ENCODE results near the gene RABGAP1. TPM values are rescaled to one million over a fixed set of nuclear protein-coding genes. Genes with fewer than 3 reads are reported as not detected.

The RABGAP1 gene
- polyA plus RNA-seq, 6 donors from 2014 or later: 27.6 to 37.9 (median 34.2) TPM

DNA sequence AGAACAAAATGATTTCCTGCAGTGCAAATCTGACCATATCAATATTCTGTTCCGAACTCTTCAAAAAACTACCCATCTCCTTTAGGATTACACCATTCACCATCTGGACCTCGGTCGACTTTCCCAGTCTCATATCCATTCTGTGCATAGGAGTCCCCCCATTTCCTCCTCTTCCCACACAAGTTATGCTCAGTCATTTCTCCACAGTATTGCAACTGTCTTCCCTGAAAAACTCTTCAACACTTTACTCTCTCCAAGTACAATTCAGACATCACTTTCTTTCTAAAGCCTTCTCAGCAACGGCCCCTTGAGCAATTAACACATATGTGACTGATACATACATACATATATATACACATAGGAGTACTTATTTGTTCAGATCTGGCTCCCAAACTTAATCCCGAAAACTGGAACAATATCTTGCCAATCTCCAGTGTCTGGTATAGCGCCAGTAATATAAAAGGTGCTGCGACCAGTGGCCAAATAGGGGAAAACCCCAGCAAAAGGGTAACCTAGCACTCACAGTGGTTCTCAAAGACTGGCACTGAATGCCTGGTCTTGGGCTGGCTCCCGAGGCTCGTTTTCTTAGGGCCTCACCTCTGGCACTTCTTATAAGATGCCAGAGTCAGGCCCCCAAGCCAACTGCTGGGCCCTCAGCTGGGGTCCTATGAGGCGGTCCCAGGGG is 10.1 kb upstream of the RABGAP1 start:
- H3K4me3 Mint-ChIP-seq: no peak overlapping the region
- H3K27ac Mint-ChIP-seq: no peak overlapping the region
- peaks cover 13 to 22% (median 15%) of the 10 kb centered on the region in 3 donors for H3K4me1 Mint-ChIP-seq
- DNase-seq: no peak
- no peaks in the 10 kb centered on the region for H3K36me3 Mint-ChIP-seq
- H3K27me3 Mint-ChIP-seq: no peaks in the 10 kb centered on the region
- ATAC-seq (ENCODE audit: low read depth in 2 of 2): peak; percentile 11
- H3K9me3 Mint-ChIP-seq: no peaks in the 10 kb centered on the region

DNA sequence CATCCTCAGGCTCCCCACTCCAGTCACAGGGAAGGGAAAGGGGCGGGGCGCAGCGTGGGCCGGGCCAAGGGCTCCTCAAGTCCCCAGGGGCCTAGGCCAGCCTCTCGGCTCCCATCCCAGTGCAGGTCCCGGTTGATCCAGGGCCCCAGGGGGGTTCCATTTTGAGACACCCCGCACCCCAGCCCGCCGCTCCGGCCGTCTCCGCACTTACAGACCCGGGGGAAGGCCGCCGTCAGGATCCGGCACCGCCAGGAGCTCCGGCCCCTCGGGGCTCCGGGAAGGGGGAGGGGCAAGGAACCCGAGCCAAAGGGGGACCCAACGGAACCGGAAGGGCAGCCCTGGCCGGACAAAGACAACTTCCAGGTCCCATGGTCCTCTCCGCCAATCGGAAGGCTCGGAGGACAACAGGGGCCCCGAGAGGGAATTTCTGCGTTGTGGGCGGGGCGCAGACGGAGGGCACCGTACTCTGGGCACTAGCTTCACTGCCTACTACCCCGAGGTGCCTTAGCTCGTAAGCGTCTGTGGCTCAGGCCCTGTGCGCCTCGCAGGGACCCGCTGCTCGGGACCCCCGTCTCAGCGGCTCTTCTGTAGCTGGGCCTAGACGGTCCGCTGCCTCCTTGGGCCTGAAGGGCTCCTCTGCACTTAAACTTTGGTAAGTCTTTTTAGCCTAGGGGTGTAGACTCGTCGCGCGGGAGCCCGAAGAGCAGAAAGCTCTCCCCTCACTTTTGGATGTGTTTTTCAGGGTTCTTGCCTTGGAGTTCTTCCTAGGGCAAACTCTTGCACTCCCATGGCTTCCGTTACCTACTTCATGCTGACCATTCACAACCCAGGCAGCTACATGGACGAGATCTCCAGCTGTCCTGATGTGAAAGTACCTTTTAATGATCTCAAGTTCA is 9.3 kb upstream of the RABGAP1 start, which contains the start of gene ZBTB26:
Gene ZBTB26, minus strand, starts transcription at position 287 of the 896 bp plus-strand sequence. CDS start 11,578 bp downstream, outside the sequence.
- peak within 1 kb of the TSS in 4 of 6 donors; percentile 73 to 98 (median 92) for H3K27ac Mint-ChIP-seq
- no peaks in the 10 kb centered on the region for H3K9me3 Mint-ChIP-seq
- peaks cover 13 to 22% (median 15%) of the 10 kb centered on the region in 3 donors for H3K4me1 Mint-ChIP-seq
- H3K36me3 Mint-ChIP-seq: no peaks in the 10 kb centered on the region
- ATAC-seq (ENCODE audit: low read depth in 2 of 2): peak; percentile 98
- H3K27me3 Mint-ChIP-seq: no peaks in the 10 kb centered on the region
- peak; percentile 86 for DNase-seq
- H3K4me3 Mint-ChIP-seq: peak within 1 kb of the TSS in 2 of 8 donors; percentile 97 to 98

DNA sequence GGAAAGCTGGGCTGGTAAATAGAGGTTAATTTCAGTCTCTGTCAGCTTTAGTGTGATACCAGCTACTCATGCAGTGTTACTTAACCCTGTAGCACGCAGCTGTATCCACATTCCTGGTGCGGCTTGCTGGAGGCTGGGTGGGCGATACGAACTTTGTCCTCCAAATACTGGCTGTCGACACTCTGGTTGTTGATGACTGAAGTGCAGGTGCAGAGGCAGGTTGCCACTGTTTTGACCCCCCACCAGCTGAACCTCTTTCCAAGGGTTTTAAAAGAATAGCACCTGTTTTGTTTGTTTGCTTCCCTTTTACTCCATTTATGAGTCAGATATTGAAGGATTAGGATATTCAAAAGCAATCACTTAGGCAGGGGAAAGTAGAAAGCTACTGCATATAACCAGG is 4.4 kb upstream of the RABGAP1 start:
- ATAC-seq (ENCODE audit: low read depth in 2 of 2) (no peak), DNase-seq (no peak)
- no peaks in the 10 kb centered on the region for H3K27me3 Mint-ChIP-seq
- peaks cover 0 to 4% of the 10 kb centered on the region in 2 donors for H3K36me3 Mint-ChIP-seq
- H3K9me3 Mint-ChIP-seq: no peaks in the 10 kb centered on the region
- peak overlapping the region in 1 of 8 donors; percentile 54 for H3K4me3 Mint-ChIP-seq
- H3K4me1 Mint-ChIP-seq: peaks cover 24 to 33% (median 25%) of the 10 kb centered on the region in 3 donors
- H3K27ac Mint-ChIP-seq: no peak overlapping the region

DNA sequence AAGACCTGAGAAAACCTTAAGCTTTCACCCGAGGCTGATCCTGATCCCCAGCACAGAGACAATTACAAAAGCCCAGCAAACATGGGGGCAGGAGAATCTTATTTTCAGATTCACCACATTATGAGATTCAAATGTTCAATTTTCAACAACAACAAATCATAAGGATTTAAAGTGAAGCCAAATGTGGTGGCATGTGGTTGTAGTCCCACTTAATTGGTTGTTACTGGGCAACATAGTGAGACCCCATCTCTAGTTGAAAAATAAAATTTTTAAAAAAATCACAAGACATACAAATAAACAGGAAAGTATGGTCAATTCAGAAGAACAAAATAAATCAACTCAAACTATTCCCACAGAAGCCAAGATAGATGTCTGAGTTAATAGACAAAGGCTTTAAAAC is 3.9 kb upstream of the RABGAP1 start:
- Mint-ChIP-seq H3K4me3 (no peak overlapping the region), H3K27ac (no peak overlapping the region), H3K9me3 (no peaks in the 10 kb centered on the region), H3K4me1 (peaks cover 26 to 33% (median 28%) of the 10 kb centered on the region in 3 donors), H3K27me3 (no peaks in the 10 kb centered on the region), H3K36me3 (peaks cover 0 to 4% of the 10 kb centered on the region in 2 donors)
- ATAC-seq (ENCODE audit: low read depth in 2 of 2) (no peak), DNase-seq (no peak)

DNA sequence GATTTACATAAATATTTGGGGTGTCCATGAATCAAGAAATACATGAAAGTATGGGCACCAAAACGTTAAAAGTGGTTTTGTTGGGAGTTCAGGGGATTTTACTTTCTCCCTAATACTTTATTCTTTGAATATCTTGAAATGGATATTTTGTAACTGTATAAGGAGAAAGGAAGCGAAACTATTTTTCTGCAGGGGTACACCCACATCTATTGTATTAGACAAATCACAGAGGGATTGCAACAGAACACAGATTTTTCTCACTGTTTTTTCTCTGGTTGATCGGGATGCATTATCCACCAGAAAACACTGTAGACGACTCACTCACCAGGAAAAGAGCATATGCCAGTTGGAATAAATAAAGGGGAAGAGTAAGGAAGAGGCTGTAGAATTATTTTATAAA is 1.2 kb upstream of the RABGAP1 start:
- no peak for DNase-seq
- Mint-ChIP-seq H3K4me1 (peaks cover 19 to 39% (median 22%) of the 10 kb centered on the region in 3 donors), H3K4me3 (peak overlapping the region in 3 of 8 donors; percentile 20 to 43 (median 36)), H3K36me3 (peaks cover 0 to 4% of the 10 kb centered on the region in 2 donors), H3K27me3 (no peaks in the 10 kb centered on the region), H3K27ac (no peak overlapping the region), H3K9me3 (no peaks in the 10 kb centered on the region)
- ATAC-seq (ENCODE audit: low read depth in 2 of 2): no peak

DNA sequence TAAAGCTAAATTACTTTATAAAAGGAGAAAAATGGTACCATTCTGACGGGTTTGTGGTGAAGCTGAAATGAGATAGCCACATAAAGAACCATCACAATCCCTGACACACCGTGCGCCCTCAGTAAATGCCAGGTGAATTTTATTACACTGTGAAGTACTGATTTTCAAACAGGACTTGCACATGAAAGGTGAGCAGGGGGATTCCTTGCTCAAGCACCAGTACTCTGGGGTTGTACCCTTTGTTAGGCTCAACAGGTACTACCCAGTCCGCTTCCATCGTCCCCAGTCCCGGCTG is 419 bp upstream of the RABGAP1 start:
- H3K36me3 Mint-ChIP-seq: peaks cover 0 to 4% of the 10 kb centered on the region in 2 donors
- no peaks in the 10 kb centered on the region for H3K9me3 Mint-ChIP-seq
- peak overlapping the region; percentile 88 to 95 (median 94) for H3K4me3 Mint-ChIP-seq
- H3K27ac Mint-ChIP-seq: peak overlapping the region in 5 of 6 donors; percentile 23 to 96 (median 93)
- no peaks in the 10 kb centered on the region for H3K27me3 Mint-ChIP-seq
- no peak for ATAC-seq (ENCODE audit: low read depth in 2 of 2)
- H3K4me1 Mint-ChIP-seq: peaks cover 23 to 40% (median 25%) of the 10 kb centered on the region in 3 donors
- no peak for DNase-seq

DNA sequence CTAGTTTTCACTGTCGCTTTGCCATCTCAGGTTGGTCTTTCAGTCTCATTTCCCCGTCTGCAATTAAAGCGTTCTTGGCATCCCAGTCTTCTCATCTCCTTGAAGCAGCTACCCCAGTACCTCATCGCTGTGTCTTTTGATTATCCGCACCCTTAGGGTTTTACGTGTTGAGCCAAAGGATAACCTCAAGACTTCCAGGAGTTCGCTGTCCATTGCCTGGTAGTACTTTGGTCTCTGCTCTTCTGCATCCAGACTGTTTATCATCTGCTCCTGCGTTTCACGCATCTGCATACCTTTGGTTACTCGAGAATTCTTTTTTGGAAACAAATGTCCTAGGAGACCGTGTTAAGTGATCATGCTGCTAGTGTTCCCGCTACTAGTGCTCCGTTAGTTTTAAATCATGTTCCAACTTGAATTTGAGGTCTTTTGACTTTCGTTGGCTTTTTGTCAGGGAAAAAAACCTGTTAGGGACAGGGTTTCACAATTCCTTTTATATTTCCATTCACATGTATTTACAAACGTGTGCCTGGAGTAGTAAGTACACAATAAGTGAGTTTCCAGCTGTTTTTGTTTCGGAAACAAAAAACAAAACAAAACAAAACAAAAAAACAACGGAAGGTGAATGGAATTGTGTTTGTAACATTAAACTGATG is 888 bp downstream of the RABGAP1 start:
- Mint-ChIP-seq H3K36me3 (peaks cover 0 to 4% of the 10 kb centered on the region in 2 donors), H3K4me1 (peaks cover 26 to 42% (median 29%) of the 10 kb centered on the region in 3 donors), H3K4me3 (peak overlapping the region; percentile 88 to 95 (median 94)), H3K9me3 (no peaks in the 10 kb centered on the region), H3K27me3 (no peaks in the 10 kb centered on the region), H3K27ac (peak overlapping the region; percentile 88 to 98 (median 96))
- DNase-seq (no peak), ATAC-seq (ENCODE audit: low read depth in 2 of 2) (no peak)

DNA sequence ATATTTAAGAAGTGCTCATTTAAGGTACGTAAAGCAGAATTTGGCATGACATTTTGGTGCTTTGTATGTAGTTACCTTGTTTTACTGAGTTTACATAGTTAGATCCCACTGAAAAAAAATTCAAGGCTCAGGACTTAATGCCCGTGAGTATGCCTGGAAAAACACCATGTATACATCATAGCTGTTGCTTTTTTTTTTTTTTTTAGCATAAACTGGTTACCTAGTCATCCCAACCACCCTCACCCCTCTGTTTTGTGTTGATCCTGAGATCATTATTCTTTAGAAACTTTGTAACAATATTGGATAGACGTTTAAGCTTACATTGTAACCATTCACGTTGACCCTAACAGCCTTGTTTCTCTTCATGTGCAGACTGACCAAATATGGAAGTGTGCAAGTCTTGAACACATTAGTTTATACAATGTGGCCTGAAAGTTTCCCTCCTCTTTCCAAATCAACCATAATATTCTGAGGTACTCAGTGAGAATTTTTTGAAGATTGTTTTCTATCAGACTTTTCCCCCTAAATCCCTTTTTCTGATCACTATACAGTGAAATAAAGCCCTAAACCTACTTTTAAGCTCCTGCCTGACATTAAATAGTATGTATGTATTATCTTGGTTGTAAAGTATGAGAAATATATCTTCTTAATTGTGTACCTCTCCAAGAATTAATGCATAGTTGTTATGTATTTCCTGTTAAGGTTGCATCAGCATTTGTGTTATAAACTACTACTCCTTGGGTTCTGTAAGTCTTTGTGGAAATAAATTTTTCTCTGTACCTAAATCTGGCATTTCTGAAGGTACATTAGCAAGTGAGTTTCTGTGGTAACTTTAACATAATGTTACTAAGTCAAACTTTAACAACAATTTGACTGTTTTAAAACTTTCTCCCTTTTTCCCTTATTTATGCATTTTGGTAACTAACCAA is 4.4 kb downstream of the RABGAP1 start:
- peak overlapping the region in 1 of 8 donors; percentile 32 for H3K4me3 Mint-ChIP-seq
- no peaks in the 10 kb centered on the region for H3K27me3 Mint-ChIP-seq
- H3K27ac Mint-ChIP-seq: peak overlapping the region in 1 of 6 donors; percentile 63
- no peak for ATAC-seq (ENCODE audit: low read depth in 2 of 2)
- no peaks in the 10 kb centered on the region for H3K9me3 Mint-ChIP-seq
- peaks cover 0 to 11% of the 10 kb centered on the region in 2 donors for H3K36me3 Mint-ChIP-seq
- no peak for DNase-seq
- peaks cover 41 to 57% (median 48%) of the 10 kb centered on the region in 3 donors for H3K4me1 Mint-ChIP-seq

DNA sequence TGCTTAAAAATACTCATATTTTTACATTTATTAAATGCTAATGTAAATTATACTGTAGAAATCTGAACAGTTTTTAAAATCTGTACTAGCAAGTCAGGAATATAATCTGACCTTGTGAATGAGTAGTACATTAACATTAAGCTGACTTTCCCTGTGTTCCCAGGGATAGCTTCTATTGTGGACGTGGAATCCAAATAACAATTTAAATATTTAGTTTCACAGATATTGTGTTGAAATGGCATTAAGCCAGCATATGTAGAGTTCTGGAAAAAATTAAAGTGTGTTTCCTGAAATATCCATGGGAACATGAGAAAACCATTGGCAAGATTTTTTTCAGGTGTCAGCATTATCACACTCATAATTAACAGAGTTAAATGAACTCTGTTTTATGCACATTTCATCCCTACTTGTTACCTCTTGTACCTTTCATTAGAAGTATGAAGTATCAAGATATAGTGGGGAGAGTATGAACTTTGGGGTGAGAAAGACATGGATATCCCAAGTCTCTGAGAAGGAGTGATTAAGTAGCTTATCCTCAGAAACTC is 5.7 kb downstream of the RABGAP1 start:
- H3K27ac Mint-ChIP-seq: no peak overlapping the region
- H3K4me3 Mint-ChIP-seq: no peak overlapping the region
- DNase-seq (no peak), ATAC-seq (ENCODE audit: low read depth in 2 of 2) (no peak)
- H3K36me3 Mint-ChIP-seq: peaks cover 0 to 15% of the 10 kb centered on the region in 2 donors
- no peaks in the 10 kb centered on the region for H3K27me3 Mint-ChIP-seq
- peaks cover 40 to 57% (median 46%) of the 10 kb centered on the region in 3 donors for H3K4me1 Mint-ChIP-seq
- H3K9me3 Mint-ChIP-seq: no peaks in the 10 kb centered on the region

DNA sequence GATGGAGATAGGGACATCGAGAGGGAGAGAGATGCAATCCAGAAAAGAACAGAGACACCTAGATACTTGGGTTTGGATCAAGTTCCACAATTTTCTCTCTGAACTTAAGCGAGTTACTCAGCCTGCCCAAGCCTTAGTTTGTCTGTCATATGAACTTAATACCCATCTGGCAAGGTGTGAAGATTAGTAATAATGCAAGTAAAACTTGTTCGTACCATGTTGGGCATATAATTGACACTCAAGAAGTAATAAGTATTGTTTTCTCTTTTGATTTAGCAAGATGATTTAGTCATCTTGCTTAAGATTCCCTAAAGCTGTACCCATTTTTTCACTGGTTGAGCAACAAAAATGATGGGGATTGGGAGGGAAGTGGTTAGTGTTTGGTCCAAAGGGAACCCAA is 7.5 kb downstream of the RABGAP1 start:
- Mint-ChIP-seq H3K27ac (peak overlapping the region in 1 of 6 donors; percentile 4), H3K4me1 (peaks cover 31 to 44% (median 36%) of the 10 kb centered on the region in 3 donors), H3K27me3 (no peaks in the 10 kb centered on the region), H3K4me3 (no peak overlapping the region), H3K9me3 (no peaks in the 10 kb centered on the region), H3K36me3 (peaks cover 0 to 15% of the 10 kb centered on the region in 2 donors)
- no peak for ATAC-seq (ENCODE audit: low read depth in 2 of 2)
- no peak for DNase-seq

DNA sequence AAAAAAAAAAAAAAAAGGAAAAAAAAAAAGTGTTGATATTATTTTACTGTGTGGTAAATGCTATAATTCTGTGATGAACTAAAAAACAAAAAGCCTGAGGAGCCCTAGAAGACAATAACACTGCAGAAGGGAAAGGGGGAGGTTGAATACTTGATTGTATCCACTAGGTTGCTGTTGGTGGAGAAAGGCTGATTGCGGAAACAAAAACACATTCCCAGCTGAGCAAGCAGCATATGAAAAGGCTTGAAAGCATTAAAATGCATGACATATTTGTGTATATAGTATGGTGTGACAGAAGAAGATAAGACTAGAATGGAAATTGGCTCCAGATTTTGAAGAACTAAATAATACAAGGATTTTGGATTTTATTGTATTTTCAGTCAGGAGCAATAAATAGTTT is 8.9 kb downstream of the RABGAP1 start:
- H3K9me3 Mint-ChIP-seq: no peaks in the 10 kb centered on the region
- peaks cover 38 to 42% (median 41%) of the 10 kb centered on the region in 3 donors for H3K4me1 Mint-ChIP-seq
- H3K4me3 Mint-ChIP-seq: no peak overlapping the region
- H3K27ac Mint-ChIP-seq: peak overlapping the region in 1 of 6 donors; percentile 23
- no peaks in the 10 kb centered on the region for H3K27me3 Mint-ChIP-seq
- peaks cover 0 to 15% of the 10 kb centered on the region in 2 donors for H3K36me3 Mint-ChIP-seq
- ATAC-seq (ENCODE audit: low read depth in 2 of 2): no peak
- DNase-seq: no peak

DNA sequence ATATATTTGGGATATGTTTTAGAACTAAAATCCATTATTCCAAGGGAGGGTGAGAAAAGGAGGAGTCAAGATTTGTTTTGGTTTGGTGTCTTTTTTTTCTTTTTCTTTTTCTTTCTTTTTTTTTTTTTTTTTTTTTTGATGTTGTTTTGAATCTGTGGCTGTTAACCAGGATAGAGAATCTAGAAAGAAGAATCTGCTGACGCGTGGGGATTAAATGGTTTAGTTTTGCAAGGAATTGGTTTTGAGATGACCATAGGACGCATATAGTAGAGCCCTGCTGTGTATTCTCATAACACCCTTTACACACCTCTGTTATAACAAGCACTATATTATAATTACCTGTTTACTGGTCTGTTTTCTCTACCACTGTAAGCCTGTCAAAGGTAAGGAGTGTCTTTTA is 9.4 kb downstream of the RABGAP1 start:
- no peaks in the 10 kb centered on the region for H3K9me3 Mint-ChIP-seq
- no peak overlapping the region for H3K4me3 Mint-ChIP-seq
- peaks cover 36 to 44% (median 40%) of the 10 kb centered on the region in 3 donors for H3K4me1 Mint-ChIP-seq
- no peak overlapping the region for H3K27ac Mint-ChIP-seq
- ATAC-seq (ENCODE audit: low read depth in 2 of 2): no peak
- peaks cover 0 to 15% of the 10 kb centered on the region in 2 donors for H3K36me3 Mint-ChIP-seq
- no peak for DNase-seq
- H3K27me3 Mint-ChIP-seq: no peaks in the 10 kb centered on the region

All from naive B cell (primary cell).